ENCODE data around the gene S100A12.
"Not testable (repeated sequence)": the region's sequence is repeated elsewhere in the genome, so short reads cannot be mapped to it uniquely, and the experiment has no call there.

DNA sequence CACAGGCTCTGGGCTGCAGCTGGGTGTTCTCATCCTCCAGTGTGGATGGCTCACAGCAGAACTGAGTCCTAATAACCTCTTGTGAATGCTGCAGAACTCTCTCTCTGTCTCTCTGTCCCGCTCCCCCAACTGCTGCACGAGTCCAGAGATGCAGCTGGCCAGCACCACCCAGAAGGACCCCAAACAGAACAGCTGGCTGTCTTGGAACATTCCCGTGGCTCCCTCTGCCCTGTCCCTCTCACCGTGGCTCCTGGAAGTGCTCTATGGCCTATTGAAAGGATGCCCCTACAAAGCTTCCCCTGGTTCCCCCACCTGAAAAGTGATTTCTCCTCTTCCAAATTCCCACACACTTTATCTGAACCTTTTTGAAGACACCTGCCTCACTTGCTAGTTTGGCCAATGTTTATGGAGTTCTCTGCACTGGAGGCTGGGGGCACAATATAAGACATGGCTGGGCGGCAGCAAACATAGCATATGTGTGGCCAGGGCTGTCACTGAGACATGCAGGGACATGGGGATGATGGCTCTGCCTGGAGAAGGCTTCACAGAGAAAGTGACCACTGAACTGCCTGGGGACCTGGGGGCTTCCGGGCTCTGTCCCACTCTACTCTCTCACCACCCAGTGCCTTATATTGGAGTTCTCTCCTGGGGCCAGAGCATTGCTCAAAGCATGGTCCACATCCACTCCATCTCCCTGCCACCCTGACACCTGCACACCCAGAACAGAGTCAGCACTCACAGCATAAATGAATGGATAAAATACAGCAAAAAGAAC, 30.6 kb upstream of the S100A12 start:
- not testable (repeated sequence) for TF ChIP-seq CTCF, EP300, POLR2A (IDR thresholded peaks at IDR 0.05)
